ENCODE data around the gene ENTR1. TPM values are rescaled to one million over a fixed set of nuclear protein-coding genes. Genes with fewer than 3 reads are reported as not detected.

ENTR1 gene
- total and polyA plus RNA-seq, 5 donors, result 13.6 to 22.9 (median 19.8) TPM

- H3K4me1 ChIP-seq (ENCODE audit: control insufficient read depth, insufficient read depth, low read length), result no peaks in the 10 kb centered on the region
- peak in 2 of 3 donors; percentile 17 to 36 for DNase-seq
- no peaks in the 10 kb centered on the region for H3K27me3 ChIP-seq (ENCODE audit: control insufficient read depth, insufficient read depth)
- ATAC-seq, result no peak
- H3K27ac ChIP-seq (ENCODE audit: low read length), result no peak overlapping the region
- 94% methylated on average over 21 of the region's 21 CpGs for WGBS
- H3K4me3 ChIP-seq (ENCODE audit: low read length), result no peak overlapping the region
- intact Hi-C loops (cut with DNase I), result no loop called here
- H3K9me3 ChIP-seq (ENCODE audit: control insufficient read depth, low read length), result no peaks in the 10 kb centered on the region
Observed at GRCh38 chr9:136394312-136395019, 15.9 kb downstream of the ENTR1 start.

GRCh38 chr9:136393531-136393930 is 16.9 kb downstream of the ENTR1 start:
- Histone ChIP-seq H3K4me1 (ENCODE audit: control insufficient read depth, insufficient read depth, low read length) (no peaks in the 10 kb centered on the region), H3K27me3 (ENCODE audit: control insufficient read depth, insufficient read depth) (no peaks in the 10 kb centered on the region)
- intact Hi-C loops (cut with DNase I), result no loop called here

GRCh38 chr9:136392538-136393449 is 17.6 kb downstream of the ENTR1 start:
- ATAC-seq (no peak), DNase-seq (peak; percentile 16 to 50 (median 46))
- no peak overlapping the region for H3K27ac ChIP-seq (ENCODE audit: low read length)
- intact Hi-C loops (cut with DNase I), result no loop called here
- H3K27me3 ChIP-seq (ENCODE audit: control insufficient read depth, insufficient read depth), result no peaks in the 10 kb centered on the region
- 79% methylated on average over 21 of the region's 21 CpGs for WGBS
- no peaks in the 10 kb centered on the region for H3K9me3 ChIP-seq (ENCODE audit: control insufficient read depth, low read length)
- no peaks in the 10 kb centered on the region for H3K4me1 ChIP-seq (ENCODE audit: control insufficient read depth, insufficient read depth, low read length)
- no peak overlapping the region for H3K4me3 ChIP-seq (ENCODE audit: low read length)

More at GRCh38 chr9:136393531-136393930, 16.9 kb downstream of the ENTR1 start:
- ATAC-seq (no peak), DNase-seq (peak in 2 of 3 donors; percentile 7 to 48)
- Histone ChIP-seq H3K9me3 (ENCODE audit: control insufficient read depth, low read length) (no peaks in the 10 kb centered on the region), H3K27ac (ENCODE audit: low read length) (no peak overlapping the region), H3K4me3 (ENCODE audit: low read length) (no peak overlapping the region)
- WGBS, result 87% methylated on average over 17 of the region's 17 CpGs

- Histone ChIP-seq H3K27me3 (ENCODE audit: control insufficient read depth, insufficient read depth) (no peaks in the 10 kb centered on the region), H3K4me1 (ENCODE audit: control insufficient read depth, insufficient read depth, low read length) (no peaks in the 10 kb centered on the region), H3K9me3 (ENCODE audit: control insufficient read depth, low read length) (no peaks in the 10 kb centered on the region), H3K27ac (ENCODE audit: low read length) (no peak overlapping the region), H3K4me3 (ENCODE audit: low read length) (no peak overlapping the region)
- ATAC-seq (no peak), DNase-seq (peak in 1 of 3 donors; percentile 50)
- WGBS, result 90% methylated on average over 28 of the region's 28 CpGs
- intact Hi-C loops (cut with DNase I), result no loop called here
Observed at GRCh38 chr9:136391737-136392537, 18.5 kb downstream of the ENTR1 start.

- DNase-seq, result peak in 1 of 3 donors; percentile 36
- Histone ChIP-seq H3K27me3 (ENCODE audit: control insufficient read depth, insufficient read depth) (no peaks in the 10 kb centered on the region), H3K4me3 (ENCODE audit: low read length) (no peak overlapping the region), H3K4me1 (ENCODE audit: control insufficient read depth, insufficient read depth, low read length) (no peaks in the 10 kb centered on the region), H3K9me3 (ENCODE audit: control insufficient read depth, low read length) (no peaks in the 10 kb centered on the region), H3K27ac (ENCODE audit: low read length) (no peak overlapping the region)
- ATAC-seq, result no peak
- intact Hi-C loops (cut with DNase I), result no loop called here
- 85% methylated on average over 14 of the region's 14 CpGs for WGBS
Observed at GRCh38 chr9:136389396-136389795, 21.0 kb downstream of the ENTR1 start.

- Histone ChIP-seq H3K4me1 (ENCODE audit: control insufficient read depth, insufficient read depth, low read length) (no peaks in the 10 kb centered on the region), H3K9me3 (ENCODE audit: control insufficient read depth, low read length) (no peaks in the 10 kb centered on the region), H3K27ac (ENCODE audit: low read length) (no peak overlapping the region), H3K27me3 (ENCODE audit: control insufficient read depth, insufficient read depth) (no peaks in the 10 kb centered on the region), H3K4me3 (ENCODE audit: low read length) (no peak overlapping the region)
- 95% methylated on average over 19 of the region's 19 CpGs for WGBS
- peak in 1 of 2 donors; percentile 21 for ATAC-seq
- DNase-seq, result peak in 1 of 3 donors; percentile 37
- intact Hi-C loops (cut with DNase I), result no loop called here
Observed at GRCh38 chr9:136387217-136387616, 23.2 kb downstream of the ENTR1 start.

GRCh38 chr9:136386018-136386417 is 24.4 kb downstream of the ENTR1 start:
- Histone ChIP-seq H3K27me3 (ENCODE audit: control insufficient read depth, insufficient read depth) (no peaks in the 10 kb centered on the region), H3K4me1 (ENCODE audit: control insufficient read depth, insufficient read depth, low read length) (no peaks in the 10 kb centered on the region), H3K27ac (ENCODE audit: low read length) (no peak overlapping the region), H3K4me3 (ENCODE audit: low read length) (no peak overlapping the region), H3K9me3 (ENCODE audit: control insufficient read depth, low read length) (no peaks in the 10 kb centered on the region)
- intact Hi-C loops (cut with DNase I), result no loop called here
- no peak for ATAC-seq
- no peak for DNase-seq
- 91% methylated on average over 13 of the region's 13 CpGs for WGBS

GRCh38 chr9:136385015-136385414 is 25.4 kb downstream of the ENTR1 start:
- Histone ChIP-seq H3K4me3 (ENCODE audit: low read length) (no peak overlapping the region), H3K27me3 (ENCODE audit: control insufficient read depth, insufficient read depth) (no peaks in the 10 kb centered on the region), H3K4me1 (ENCODE audit: control insufficient read depth, insufficient read depth, low read length) (no peaks in the 10 kb centered on the region), H3K9me3 (ENCODE audit: control insufficient read depth, low read length) (no peaks in the 10 kb centered on the region), H3K27ac (ENCODE audit: low read length) (no peak overlapping the region)
- ATAC-seq (no peak), DNase-seq (no peak)
- intact Hi-C loops (cut with DNase I), result no loop called here
- WGBS, result 90% methylated on average over 11 of the region's 11 CpGs

- Histone ChIP-seq H3K27me3 (ENCODE audit: control insufficient read depth, insufficient read depth) (no peaks in the 10 kb centered on the region), H3K9me3 (ENCODE audit: control insufficient read depth, low read length) (no peaks in the 10 kb centered on the region), H3K27ac (ENCODE audit: low read length) (no peak overlapping the region), H3K4me3 (ENCODE audit: low read length) (no peak overlapping the region), H3K4me1 (ENCODE audit: control insufficient read depth, insufficient read depth, low read length) (no peaks in the 10 kb centered on the region)
- 97% methylated on average over 20 of the region's 20 CpGs for WGBS
- DNase-seq (peak in 1 of 3 donors; percentile 47), ATAC-seq (no peak)
- intact Hi-C loops (cut with DNase I), result no loop called here
Observed at GRCh38 chr9:136383436-136383835, 27.0 kb downstream of the ENTR1 start.

- Histone ChIP-seq H3K27me3 (ENCODE audit: control insufficient read depth, insufficient read depth) (no peaks in the 10 kb centered on the region), H3K4me1 (ENCODE audit: control insufficient read depth, insufficient read depth, low read length) (no peaks in the 10 kb centered on the region), H3K9me3 (ENCODE audit: control insufficient read depth, low read length) (no peaks in the 10 kb centered on the region), H3K27ac (ENCODE audit: low read length) (no peak overlapping the region), H3K4me3 (ENCODE audit: low read length) (no peak overlapping the region)
- intact Hi-C loops (cut with DNase I), result no loop called here
- ATAC-seq (peak in 1 of 2 donors; percentile 2), DNase-seq (no peak)
- 91% methylated on average over 25 of the region's 25 CpGs for WGBS
Observed at GRCh38 chr9:136381966-136382513, 28.4 kb downstream of the ENTR1 start.

All from right cardiac atrium (tissue), 5 donors.